Fibroblast of skin of abdomen (primary cell): ENCODE data around the gene ADAMTS2.

Source experiments
- DNase-seq: peaks from one replicate; pipeline ENCODE4 v3.0.0-alpha.2; 2013

Gene ADAMTS2

DNA sequence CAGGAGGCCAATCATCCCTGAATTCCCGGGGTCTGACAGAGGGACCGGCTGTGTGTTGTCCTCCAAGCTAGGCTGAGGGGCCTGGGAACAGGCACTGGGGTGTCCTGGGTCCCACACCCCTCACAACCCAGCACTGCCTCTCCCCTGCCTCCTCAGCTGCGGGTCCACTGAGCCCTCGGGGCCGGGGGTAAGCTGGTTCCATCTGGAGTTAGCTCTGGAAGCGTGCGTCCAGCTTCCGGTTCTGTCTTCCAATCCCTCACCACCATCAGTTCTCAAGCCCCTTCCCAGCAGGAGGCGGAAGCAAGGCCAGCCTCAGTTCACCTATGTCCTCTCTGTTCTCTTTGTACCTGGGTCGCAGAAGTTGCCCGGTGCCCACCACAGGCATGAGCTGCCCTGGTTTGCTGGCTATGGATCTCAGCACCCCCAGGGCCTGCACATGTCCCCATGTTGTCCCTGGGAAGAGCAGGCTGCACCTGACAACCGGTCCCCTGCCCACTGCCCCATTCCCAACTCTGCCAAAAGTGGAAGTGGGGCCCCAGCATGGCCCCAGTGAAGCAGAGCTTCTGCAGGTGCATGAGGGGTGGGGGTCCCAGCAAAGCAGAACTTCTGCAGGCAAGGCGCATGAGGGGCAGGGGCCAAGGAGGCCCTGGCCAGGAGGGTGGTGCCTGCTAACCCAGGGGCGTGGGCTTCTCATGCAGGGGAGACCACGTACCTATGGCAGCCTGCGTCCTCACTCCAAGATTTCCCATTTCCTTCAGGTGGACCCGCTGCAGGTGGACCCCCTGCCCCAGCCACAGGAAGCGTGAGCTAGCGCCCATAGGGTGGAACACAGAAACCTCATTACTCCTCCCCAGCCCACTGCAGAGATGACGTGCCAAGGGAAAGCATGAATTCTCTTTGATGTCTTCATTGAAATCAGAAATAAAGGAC, 173.2 kb downstream of the ADAMTS2 start:
- DNase-seq = no peak

DNA sequence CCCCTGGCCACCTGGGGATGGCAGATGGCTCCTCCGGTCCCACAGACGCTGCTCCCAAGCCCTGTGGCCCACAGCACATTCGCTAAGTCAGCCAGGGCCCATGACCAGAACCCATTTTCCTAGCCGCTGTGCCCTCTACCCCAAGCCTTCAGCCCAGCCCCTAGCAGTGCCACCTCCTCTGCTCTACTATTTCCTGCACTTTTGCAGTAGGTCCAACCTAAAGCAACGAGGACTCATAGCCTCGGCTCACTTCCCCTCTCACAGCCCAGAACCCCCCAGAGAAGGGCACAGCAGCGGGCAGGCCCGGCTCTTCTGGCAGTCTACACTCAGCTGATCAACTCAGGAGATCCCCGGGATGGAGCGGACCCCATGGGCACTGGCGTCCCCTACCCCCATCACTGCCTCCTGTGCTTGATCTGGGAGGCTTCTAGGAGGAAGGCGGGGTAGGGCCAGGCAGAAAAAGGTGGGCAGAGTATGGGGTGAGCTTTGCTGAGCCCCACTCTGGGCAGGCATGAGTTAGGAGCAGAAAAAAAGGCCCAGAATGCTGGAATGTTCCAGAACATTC, 173.9 kb downstream of the ADAMTS2 start:
- no peak for DNase-seq

DNA sequence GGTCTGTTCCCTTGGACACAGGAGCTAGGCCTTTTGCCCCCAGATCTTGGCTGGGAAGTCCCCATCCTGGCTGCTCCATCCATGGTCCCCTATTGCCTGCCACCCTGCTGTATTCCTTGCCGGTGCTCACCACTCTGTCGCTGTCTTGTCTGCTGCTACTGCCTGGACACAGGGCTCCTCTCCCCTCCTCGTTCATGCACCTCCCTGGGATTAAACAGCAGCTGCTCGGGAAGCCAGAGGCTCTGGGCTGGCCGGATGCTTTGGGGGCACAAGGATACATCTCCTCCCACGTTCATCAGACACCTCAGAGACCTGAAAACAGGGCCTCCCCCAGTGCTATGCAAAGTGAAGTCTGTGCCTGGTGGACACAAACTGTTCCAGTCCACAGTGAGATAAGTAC, 174.7 kb downstream of the ADAMTS2 start:
- no peak for DNase-seq

DNA sequence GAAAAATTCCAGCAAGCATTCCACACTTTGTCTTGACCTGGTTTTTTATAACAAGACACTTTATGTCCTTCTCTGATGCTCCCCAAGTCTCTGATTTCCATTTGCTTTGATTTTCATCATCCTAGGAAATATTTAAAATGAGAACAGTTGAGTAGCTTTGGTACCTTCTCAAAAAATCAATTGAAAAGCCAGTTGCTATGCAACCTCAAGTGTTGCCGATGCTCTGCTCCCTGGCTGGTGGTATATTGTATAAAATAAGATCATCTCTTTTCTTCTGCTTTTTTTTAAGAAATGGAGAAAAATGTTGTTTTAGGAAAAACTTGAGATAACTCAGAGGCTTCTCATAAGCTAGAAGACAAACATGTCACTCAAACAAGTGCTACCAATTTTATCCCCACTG, 175.4 kb downstream of the ADAMTS2 start:
- DNase-seq = no peak

DNA sequence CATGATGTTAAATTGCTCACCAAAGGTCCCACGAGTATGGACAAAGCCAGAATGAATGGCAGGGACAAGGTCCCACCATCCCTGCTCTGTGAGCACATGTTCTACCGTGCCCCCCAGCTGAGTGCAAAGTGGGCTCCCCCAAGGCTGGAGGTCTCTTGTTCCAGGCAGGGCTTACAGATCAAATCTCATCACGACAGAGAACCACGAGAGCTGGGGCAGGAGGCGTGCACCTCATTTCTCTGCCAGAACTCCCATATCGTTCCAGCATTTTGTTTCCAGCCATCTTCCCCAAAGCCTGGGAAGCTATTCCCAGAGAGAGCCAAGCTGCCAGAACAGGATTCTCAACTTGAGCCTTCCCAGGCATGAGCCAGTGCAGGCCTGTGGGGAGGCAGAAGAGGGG, 176.6 kb downstream of the ADAMTS2 start:
- no peak for DNase-seq

DNA sequence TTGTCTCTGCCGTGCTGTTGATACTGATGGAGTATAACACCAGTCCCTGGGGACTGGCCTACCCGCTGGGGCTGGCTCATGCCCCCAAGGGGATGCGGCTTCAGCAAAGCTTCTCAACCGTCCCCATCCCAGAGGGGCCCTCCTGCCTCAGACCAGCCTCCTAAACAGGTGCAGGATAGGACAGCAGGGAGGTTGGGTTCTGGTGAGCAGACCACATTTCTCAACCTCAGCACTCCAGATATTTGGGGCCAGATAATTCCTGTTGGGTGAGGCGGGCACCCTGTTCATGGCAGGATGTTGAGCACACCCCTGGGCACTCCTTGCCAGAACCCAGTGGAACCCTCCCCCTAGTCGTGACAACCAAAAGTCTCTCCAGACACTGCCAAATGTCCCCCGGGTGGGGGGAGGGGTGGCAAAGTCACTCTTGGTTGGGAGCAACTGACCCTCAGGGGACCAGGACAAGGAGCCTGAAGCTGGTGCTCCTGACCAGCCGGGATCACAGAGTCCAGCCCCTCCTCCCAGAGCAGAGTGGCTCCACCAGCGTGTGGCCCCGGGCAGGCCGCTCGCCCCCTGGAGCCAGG, 177.3 kb downstream of the ADAMTS2 start:
- DNase-seq = no peak

DNA sequence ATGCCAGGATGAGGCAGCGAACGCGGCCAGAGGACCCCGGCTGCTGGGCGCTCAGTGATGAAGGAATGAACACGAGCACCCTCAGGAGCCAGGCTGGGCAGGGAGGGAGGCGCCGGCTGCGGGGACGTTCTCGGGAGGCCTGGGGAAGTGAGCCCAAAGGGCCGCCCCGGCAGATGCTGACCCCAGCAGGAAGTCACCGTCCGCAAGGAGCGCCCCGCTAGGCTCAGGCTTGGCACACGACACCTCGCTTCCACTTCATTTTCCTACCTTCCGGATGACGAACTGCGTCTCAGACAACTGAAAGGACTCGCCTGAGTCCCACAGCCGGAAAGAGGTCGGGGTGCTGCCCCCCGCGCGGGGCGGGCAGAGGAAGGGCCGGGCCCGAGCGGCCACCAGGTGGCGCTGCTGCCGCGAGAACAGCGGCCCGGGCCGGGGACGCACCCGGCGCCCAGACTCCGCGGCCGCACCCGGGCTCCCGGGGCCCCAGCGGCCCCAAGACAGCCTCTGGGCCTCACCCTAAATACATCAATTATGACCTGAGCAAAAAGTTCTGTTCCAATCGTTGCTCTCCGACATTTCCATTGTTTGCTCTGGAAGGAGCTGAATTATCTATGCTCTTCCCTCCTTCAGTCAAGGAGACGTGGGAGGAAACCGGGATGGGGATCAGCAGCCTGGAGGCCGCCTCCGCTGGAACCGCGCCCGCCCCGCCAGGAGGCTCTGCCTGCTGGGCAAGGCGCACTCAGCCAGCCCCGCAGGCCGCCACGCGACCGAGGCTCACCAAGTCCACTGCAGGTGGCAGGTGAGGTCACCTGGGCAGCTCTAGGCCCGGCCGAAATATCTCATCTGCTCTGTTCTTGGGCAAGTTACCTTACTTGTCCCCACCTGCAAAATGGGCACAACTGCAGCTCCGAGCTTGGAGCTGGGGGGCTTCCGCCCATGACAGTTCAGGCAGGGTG, 178.1 kb downstream of the ADAMTS2 start:
- DNase-seq = peak; percentile 37

DNA sequence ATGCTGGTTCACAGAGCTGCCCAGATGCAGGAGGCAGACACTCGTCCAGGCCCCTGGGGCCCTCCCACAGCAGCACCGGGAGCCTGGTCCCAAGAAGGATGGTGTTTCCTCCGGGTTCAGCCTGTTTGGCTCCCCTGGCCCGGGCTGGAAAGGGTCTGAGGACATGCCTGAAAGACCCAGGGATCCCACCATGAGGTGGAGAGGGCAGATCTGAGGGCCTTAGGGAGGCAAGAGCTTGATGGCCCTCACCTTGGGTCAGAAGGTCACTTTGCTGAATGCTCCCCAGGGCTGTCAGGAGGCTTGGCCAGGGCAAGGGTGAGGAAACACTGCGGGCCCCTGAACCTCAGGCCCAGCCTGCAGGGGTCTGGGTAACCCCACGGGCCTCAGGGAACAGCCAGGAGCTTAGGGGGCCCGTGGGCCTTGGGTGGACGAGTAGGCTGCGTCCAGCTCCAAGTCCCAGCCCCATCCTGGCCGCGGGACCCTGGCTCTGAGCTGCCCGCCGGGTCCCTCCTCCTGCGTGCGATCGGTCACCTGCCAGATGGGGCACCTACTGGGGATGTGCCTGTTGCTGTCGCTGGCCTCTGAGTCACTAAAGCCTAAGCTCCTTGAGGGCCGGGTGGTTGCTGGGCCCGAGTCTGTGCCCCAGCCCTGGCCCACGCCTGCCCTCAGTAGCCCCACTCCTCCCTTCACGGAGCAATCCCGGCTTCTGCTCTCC, 178.9 kb downstream of the ADAMTS2 start:
- no peak for DNase-seq

DNA sequence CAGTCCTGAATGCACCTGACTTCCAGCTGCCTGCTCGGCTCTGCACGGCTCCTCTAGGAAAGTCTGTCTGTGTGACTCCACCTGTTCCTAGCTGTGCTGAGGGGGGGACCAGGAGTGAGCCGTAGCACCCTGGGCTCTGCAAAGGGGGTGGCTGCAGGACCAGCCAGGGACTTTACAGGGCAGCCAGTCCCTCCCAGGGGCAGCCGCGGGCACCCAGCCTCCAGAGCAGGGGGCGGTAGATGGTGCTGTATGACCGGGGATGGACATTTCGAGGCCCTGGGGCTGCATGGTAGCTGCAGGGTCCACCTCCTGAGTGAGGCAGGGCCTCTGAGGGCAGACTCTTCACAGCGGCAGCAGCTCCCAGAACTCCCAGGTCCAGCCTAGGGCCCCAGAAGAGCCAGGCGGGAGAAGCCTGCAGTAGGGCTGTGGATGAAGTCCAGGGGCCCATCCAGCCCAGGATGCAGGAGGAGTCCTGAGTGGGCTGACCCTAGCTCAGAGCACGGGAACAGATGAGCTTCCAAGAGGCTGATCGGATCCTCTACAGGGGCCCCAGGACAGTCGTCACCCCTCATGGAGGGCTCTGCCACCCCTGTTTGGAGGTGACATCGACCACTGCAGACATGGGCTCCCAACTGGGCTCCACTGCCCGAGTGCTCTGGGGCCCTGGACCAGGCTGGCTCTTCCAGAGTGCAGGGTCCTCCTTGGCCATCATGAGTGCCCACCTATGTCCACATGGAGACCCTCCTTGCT, 179.7 kb downstream of the ADAMTS2 start:
- no peak for DNase-seq

DNA sequence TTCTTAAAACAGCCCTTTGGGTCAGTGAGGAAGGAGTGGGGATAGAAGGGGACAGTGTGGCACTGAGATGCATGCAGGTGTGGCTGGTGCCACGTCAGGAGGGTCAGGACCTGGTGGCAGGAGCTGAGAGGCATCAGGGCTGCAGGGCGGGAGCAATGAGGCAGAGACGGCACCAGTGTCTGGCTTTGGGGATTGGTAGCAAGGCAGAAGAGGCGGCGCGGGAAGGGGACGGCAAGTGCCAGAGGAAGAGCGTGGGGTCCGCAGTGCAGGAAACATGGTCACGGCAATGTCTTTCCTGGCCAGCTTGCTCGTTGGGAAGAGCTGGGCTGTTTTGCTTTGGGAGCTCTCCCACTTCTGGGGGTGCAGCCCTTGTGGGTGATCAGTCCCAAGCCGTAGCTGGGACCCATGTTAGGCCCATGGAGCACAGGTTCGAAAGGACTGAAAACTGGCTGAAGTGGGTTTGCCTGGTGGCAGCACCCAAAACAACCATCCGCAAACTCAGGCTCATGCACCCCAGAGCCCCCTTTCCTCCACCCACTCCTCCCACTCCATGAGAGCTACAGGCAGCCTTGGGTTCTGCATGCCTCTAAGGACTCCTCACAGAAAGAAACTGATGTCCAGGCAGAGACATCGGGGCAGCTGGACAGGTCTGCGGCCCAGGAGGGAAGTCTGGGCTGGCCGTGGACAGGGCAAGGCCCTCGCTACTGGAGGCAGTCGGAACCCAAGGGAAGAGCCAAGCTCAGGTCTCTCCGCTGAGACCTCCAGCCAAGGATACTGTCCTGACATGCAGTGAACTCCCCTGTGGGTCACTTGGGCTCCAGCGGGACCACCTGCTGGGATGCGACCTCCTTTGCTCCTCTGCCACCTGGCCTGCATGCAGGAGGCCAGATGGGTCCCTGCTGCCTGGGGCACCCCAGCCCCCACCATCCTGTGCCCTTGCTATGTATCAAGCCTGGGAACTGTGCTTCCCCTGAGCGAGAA, 180.6 kb downstream of the ADAMTS2 start:
- DNase-seq = no peak

DNA sequence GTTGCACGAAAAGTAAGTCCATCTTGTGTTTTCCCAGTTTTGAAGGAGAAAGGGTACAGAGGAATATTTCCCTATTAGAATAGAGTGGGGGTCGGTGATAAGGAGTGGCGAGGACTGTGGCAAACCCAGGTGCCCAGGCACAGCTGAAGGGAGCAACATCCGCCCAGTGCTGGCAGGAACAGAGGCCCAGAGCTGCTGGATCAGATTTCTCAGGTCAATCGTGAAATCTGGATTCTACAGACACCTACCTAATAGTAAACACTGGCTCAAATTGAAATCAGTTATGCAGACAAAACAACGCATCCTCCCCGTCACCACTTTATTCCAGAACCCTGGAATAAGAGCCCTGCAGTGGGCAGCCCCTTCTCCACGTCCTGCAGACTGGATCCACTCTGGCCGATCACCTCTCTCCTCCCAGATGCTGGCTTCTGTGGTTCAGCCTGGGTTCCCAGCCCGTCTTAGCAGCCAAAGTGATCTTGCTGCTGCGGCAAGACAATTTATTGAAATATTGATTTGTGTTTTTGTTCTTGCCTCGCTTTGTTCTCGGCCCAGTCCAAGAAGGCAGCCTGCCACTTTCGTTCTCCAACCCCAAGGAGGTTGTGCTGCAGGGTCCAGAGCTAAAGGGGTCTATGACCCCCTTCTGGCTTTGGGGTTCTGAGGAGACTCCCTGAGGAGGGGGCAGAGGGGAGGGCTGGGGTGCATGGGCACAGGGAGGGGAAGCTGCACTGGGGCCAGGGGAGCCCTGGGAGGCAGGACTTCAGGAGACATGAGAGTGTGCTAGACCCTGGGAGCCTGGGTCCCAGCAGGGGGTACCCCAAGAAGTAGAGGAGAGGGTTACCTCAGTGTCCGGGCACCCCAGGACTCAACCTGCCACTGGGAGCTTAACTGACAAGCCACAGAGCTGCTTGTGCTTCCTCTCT, 181.8 kb downstream of the ADAMTS2 start:
- no peak for DNase-seq

DNA sequence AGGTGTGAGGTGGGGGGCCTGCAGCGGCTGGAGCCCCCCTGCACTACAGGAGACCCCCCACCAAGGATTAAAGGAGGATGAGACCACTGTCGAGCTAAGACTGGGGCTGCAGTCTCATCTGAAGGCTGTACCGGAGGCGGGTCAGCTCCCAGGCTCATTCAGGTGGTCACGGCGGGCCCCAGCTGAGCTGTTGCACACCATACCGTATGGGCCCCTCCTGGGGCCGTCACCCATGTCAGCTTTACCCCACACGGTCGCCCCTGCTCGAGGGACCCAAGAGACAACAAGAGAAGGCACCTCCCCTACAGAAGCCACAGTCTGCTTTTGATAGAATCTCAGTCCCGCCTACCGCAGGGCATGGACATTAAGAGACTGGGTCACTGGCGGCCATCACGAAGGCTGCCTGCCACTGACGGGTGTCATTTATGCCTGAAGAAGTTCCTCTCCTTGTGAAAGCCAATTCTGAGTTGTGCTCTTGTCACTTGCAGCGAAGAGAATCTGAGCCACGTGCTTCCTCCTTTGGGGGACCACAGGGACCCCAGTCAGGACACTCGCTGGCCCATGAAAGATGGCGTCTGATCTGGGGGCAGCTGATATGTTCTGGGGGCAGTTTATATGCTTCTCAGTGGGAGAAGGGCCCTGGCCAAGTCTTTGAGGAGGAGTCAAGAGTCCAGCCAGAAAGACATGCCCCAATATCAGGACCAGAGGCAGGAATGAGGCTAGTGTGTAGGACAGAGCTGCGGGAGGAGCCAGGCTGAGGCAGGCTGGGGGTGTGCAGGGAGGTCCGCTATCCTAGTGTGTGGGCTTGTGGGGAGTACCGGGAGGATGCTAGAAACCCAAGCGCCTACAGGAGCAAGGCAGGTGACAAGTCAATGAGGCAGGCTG, 182.7 kb downstream of the ADAMTS2 start:
- DNase-seq = no peak

DNA sequence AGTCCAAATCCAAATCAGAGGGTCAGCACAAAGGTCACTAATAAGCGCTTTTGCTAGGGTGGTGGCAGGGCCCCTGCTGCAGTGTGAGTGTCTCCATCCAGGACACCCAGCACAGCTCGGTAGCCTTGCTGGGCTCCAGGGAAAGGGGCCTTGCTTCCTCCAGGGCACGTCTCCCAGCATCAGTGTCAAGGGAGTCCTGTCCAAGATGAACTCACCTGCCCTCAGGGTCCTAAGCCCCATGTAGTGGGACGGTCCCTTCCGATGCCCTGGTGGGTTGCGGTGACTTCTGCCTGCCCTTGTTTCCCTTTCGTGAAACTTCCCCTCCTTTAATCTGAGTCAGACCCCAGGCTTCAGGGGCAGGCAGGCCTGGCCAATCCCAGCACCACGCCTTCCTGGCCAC, 183.4 kb downstream of the ADAMTS2 start:
- no peak for DNase-seq

DNA sequence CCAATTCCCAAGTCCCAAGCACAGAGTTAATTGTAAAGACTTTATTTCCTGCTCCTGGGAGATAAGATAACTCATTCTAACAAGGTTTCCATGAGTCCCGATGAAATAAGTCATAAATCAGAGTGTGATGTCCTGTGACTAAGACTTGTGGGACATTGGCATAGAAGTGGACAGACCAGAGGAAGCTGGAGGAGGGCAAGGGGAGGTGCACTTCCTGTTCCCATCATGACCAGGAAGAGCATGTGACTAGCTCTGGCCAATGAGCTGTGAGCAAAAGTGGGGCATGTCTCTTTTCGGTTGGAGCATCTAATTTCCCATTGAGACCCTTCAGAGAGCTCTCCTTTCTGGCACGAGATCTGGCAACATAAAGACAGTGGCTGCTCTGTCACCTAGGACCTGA, 184.7 kb downstream of the ADAMTS2 start:
- no peak for DNase-seq

DNA sequence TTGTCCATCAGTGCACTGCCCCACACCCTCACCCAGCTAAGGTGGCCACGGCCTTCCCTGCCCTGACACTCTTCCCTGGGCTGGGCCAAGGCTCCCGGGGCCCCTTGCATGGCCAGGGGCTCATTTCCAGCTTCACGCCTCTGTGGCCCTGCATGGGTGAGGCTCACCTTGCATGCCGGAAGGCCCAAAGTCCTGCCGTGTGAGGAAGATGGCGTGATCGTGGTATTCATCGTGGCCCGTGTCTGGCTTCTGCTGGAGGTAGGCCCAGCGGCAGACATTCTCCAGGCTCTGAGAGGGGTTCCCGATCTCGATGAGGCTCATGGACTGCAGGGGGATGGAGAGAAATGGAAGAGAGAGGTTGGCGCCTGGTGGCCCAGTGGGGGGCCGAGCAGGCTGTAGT, 186.7 kb downstream of the ADAMTS2 start:
- no peak for DNase-seq

DNA sequence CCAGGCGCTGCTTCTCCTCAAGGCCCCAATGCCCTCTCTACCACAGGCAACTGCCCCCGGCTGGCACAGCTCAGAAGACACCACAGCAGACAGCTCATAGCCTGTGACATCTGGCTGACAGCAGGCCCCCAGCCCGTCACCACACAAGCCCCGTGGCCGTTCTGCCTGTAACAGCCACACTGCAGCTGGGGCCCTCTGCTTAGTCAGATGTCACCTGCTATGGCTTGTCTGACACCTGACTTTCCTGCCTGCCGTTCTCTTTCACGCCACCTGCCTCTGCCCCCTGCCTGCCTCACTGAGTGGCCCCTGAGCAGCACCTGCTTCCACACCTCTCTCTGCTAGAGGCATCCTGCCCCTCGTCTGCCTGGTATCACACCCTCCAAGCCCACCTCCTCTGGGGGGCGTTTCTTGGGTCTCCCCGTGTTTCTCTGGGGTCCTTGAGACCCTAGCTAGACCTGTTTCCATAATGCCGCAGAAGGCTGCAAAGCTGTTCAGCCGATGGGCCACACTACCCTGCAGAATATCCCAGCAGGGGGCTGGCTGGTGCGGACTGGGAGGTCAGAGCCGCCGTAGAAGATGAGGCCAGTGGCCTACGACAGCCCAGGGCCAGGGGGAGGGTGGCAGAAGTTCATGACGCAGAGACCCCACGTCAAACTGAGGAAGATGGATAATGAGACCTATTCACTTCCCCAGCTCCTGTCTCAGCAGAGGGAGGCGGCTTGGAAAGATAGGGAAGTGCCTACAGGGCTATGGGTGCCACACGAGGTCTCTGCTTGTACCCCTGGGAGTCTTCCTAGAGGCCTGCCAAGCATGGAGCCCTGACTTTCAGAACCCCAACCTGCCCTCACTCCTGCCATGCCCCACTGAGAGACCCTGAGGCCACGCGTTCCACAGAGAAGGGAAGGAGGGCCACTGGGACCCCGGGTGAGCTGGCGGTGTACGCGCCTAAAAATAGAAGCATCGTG, 190.0 kb downstream of the ADAMTS2 start:
- no peak for DNase-seq
